UCSD-AML1 (cell line): Measurements from ENCODE around the gene SRGAP3.

ENCODE experiments used
- DNase-seq: peaks from one replicate; lab custom pipeline; 2025; ENCODE audit not compliant: unreplicated experiment; lab: John Stamatoyannopoulos, UW

SRGAP3 gene

DNA sequence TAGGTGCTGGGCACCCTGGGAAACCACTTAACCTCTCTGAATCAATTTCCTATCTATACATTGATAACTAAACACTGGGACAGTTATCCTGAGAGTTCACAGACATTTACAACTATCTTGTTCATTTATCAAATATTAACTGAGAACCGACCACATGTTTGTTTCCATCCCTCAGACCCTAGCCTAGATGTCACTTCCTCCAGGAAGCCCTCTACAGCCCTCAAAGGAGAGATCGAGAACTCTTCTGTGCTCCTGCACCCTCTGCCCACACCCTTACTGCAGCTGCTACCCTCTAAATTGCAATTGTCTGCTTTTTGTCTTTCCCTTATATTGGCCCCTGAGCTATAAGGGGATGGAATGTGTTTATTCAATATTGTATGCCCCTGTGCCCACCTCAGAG, 46.1 kb downstream of the SRGAP3 start:
- no peak for DNase-seq

DNA sequence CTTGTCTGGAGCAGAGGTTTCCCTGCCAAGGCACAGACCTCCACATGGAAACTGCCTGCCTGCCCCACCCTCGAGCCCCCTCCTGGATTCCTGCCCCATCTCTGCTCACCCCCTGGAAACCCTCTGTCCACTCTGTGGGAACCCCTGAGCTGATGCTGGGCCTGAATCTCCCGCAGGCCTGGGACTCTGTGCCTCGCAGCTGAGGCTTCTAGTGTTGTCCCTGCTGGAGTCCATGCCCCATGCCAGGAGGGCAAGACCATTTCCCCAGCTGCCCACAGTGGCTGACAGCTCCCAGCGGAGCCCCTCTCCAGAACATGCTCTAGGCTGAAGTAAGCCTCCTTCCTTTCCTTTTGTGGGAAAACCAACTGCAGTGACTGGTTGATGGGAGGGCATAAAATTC, 46.9 kb downstream of the SRGAP3 start:
- no peak for DNase-seq

GRCh38 chr3:9201955-9202354, 47.5 kb downstream of the SRGAP3 start:
- no peak for DNase-seq

DNA sequence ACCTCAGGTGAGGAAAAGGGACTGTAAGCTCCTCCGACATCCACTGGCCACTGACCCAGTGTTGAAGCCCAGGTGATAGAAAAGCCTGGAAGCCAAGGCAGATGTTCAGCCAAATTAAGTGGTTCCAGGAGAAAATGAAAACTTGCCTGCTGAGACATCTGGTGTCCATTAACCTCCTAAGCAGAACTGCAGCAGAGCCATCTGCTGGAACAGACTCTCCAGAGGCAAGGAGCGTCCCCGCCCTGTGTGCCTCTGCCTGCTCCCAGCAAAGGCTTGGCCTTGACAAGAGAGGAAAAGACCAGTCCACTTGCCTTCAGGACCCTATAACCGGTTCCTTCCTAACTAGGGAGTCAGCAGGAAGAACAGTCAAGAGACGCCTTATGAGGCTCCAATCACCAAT, 48.2 kb downstream of the SRGAP3 start:
- DNase-seq = no peak

GRCh38 chr3:9199775-9200174, 49.7 kb downstream of the SRGAP3 start:
- DNase-seq = no peak

GRCh38 chr3:9198899-9199335, 50.5 kb downstream of the SRGAP3 start:
- DNase-seq = no peak

- no peak for DNase-seq
These were observed 51.2 kb downstream of the SRGAP3 start for GRCh38 chr3:9198261-9198660.

GRCh38 chr3:9196020-9196419, 53.4 kb downstream of the SRGAP3 start:
- DNase-seq = no peak

DNA sequence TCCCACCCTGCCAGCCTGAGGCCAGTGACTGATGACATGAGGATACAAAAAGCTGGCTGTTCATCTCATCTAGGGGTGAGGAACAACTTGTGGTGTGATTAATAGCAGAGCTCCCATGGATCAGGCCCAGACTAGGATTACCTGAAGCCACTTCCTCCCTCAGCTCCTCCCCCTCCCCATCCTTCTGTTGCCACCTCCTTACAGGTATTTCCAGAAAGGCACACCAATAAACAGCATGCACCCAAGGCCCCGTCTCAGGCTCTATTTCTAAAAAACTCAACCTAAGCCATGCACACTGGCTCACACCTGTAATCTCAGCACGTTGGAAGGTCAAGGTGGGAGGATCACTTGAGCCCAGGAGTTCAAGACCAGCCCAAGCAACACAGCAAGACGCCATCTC, 54.1 kb downstream of the SRGAP3 start:
- no peak for DNase-seq

- no peak for DNase-seq
These were observed 54.8 kb downstream of the SRGAP3 start for GRCh38 chr3:9194509-9195184.

DNA sequence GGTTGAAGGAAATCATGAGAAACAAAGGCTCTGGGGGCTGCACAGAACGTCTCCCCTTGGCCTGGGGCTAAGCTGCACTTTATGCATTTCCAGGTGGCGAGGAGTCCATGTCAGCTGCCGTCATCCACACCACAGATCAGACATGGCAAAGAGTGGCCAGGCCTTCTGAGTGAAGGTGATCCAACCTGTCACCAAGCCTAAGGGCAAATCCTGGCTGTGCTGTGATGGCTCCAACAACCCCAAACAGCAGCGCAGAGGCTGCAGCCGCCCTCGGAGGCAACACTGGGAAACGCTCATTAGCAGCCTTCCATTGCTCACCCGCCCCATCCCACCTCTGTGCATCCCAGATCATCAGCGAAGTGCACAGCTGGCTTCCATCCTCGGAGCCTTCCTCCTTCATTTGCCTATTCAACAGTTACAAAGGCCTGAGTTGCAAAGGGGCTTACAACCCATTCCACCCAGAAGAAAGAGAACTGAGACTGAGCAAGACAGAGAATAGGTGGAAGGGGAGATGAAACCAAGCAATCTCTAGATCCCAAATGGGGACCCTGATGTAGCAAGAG, 55.7 kb downstream of the SRGAP3 start:
- no peak for DNase-seq

GRCh38 chr3:9193211-9193610, 56.2 kb downstream of the SRGAP3 start:
- DNase-seq = no peak

GRCh38 chr3:9192248-9193025, 57.0 kb downstream of the SRGAP3 start:
- no peak for DNase-seq

- DNase-seq = no peak
These were observed 59.2 kb downstream of the SRGAP3 start for GRCh38 chr3:9190276-9190675.

DNA sequence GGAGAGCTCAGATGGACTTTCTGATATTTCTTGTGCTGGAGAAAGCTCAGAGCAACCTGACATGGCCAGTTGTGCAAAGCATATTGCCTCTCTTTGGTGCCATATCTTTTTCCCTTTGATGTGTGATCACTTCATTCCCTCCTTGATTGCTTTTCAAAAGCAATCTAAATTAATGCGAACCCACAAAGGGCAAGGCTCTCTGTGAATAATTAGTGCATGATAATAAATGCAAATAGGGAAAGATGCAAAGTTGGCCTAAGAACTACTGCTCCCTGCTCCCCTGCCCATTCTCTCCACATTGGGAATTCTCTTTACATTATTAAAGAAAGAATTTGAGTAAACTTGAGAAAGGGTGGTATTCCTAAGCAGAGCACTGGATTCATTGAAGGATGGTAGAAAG, 60.9 kb downstream of the SRGAP3 start:
- no peak for DNase-seq

GRCh38 chr3:9185701-9186100, 63.7 kb downstream of the SRGAP3 start:
- no peak for DNase-seq

DNA sequence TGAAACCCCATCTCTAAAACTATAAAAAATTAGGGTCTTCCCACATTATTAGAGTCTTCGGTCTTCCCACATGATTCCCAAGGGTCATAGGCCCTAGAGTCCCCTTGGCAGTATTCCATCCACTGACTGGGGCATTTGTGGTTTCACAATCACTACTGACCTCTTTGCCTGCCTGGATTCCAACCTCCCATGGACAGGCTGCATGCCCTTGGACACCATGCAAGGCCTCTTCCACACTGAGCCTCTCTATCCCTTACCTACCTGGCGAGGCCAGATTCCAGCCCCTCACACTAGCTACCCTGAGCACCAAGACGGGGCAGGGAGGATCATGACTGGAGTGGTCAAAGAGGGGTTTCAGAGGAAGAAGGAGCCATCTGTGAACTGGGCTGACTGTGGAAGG, 64.4 kb downstream of the SRGAP3 start:
- no peak for DNase-seq

DNA sequence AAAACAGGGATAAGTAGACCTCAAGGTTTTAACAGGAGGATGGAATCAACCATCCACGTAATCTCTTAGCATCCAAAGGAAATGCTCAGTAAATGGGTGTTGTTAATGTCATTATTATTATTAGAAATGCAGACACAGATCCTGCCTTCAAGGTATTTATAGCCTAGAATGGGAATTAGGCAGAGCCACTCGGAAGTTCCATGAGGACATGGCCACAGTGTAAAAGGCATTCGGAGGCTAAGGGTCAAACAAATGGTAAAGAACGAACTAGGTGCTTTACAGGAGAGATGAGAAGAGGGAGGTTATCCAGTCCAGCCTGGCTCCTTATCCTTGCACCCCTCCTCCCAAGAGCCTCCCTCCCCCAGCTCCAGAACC, 65.0 kb downstream of the SRGAP3 start:
- DNase-seq = no peak

DNA sequence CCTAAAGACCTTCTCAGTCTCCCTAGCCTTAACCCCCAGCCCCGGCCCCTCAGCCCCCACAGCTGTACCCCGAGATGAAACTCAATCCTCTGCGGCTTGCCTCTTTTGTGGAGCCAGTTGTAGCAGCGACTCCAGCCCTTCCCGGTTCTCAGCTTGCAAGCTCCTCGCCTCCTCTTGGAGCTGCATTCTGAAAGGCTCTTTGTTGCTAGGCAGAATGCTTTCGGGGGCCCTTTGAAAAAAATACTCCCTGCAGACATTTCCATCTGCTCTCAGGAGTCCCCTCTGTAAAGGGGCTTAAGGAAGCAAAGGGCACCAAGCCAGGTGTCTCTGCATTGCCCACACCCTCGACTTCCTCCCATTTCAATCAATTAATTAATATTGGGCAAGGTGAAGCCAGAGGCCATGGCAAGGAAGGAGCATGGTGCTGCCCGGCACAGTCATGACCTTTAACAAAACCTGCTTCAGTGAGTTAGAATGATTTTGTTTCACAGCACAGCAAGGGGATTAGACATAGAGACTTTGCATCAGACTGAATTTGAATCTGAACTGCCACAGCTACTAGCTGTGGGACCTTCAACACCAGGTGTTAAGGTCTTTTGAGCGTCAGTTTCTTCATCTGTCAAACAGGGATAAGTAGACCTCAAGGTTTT, 65.5 kb downstream of the SRGAP3 start:
- no peak for DNase-seq

DNA sequence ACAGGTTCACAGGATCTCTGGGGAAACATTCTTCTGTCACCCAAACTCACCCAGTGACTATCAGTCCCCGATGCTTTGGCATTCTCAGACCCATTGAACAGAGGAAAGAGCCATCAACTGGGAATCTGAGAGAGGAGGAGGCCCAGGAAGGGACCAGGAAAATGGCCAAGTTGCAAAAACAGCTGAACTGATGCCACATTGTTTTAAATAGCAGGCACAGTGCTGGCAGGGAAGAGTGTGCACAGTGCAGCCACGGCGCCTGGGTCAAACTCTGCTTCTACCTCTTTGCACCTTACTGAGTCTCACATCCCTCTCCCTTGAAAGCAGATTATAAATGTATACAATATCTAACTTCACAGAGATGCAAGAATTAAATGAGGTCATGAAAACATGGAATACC, 66.4 kb downstream of the SRGAP3 start:
- no peak for DNase-seq

- peak; percentile 30 for DNase-seq
These were observed 68.7 kb downstream of the SRGAP3 start for GRCh38 chr3:9180764-9181117.
